Epidermal melanocyte (primary cell): ENCODE results near the gene TCF12.

Experiments
- DNase-seq: peaks from one replicate; pipeline ENCODE4 v3.0.0; 2011; ENCODE audit warnings: low spot score; ENCODE audit not compliant: insufficient read length

Gene TCF12

GRCh38 chr15:57335293-57335715, 416.9 kb downstream of the TCF12 start:
- DNase-seq: no peak

GRCh38 chr15:57335719-57336118, 417.3 kb downstream of the TCF12 start:
- DNase-seq: no peak

DNA sequence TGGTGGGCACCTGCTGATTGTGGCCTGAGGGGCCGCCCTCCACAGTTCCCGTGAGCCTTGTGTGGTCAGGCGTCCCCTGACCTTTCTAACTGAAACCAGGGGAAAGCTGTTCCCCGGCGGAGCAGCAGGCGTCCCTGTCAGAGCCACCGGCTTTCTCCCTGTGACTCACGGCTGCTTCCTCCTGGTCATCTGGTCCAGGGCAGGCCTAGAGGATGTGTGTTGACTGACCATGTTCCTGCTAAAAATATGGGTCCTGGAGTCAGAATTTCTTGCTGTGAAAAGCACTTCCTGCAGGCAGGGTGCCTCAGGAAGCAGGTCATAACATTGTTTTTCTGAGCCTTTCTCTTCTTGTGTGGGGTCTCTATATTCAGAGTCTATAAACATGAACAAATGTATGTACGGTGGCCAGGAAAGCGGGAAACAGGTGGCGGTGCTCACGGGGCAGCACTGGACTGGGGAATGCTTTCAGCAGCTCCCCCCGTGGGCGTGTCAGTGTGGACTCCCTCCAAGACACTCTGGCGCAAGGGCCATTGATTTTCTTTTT, 419.5 kb downstream of the TCF12 start:
- DNase-seq: no peak

- DNase-seq: no peak
Observed at GRCh38 chr15:57339321-57339720, 420.9 kb downstream of the TCF12 start.
